Left lung (tissue), 10 donors: ENCODE data around the gene RSBN1L. TPM values are rescaled to one million over a fixed set of nuclear protein-coding genes. Genes with fewer than 3 reads are reported as not detected.
"Not testable (repeated sequence)": the region's sequence is repeated elsewhere in the genome, so short reads cannot be mapped to it uniquely, and the experiment has no call there.

Experiments
- ATAC-seq: fragments of 200-7000 bp; cut with Tn5 transposase; one replicate; pipeline ENCODE4 v1.9.1; 2020; ENCODE audit warnings: moderate library complexity
- DNase-seq, 4 donors: peaks; one replicate each; pipeline ENCODE4 v3.0.0-alpha.2; 2013 to 2020
- H3K27ac ChIP-seq, 2 donors: fragments of 200-600 bp; sonication (generic) in 1 of 2; one replicate each; pipeline versions ENCODE4 v1.5.0 to v1.8.0; 2020 to 2021
- H3K27me3 ChIP-seq, 2 donors: fragments of 200-600 bp; sonication (generic) in 1 of 2; one replicate each; pipeline versions ENCODE4 v1.5.0 to v1.8.0; 2020 to 2021
- H3K36me3 ChIP-seq, 2 donors: fragments of 200-600 bp; sonication (generic) in 1 of 2; one replicate each; pipeline versions ENCODE4 v1.5.0 to v1.8.0; 2020 to 2021
- H3K4me1 ChIP-seq, 2 donors: fragments of 200-600 bp; one replicate each; pipeline ENCODE4 v1.8.0; 2021
- H3K4me3 ChIP-seq, 2 donors: fragments of 200-600 bp; sonication (generic) in 1 of 2; one replicate each; pipeline versions ENCODE4 v1.5.0 to v1.8.0; 2020 to 2021; ENCODE audit warnings: mild to moderate bottlenecking in 1 of 2
- H3K9me3 ChIP-seq, 2 donors: fragments of 200-600 bp; sonication (generic) in 1 of 2; one replicate each; pipeline versions ENCODE4 v1.5.0 to v1.8.0; 2020 to 2021
- intact Hi-C, 2 donors: fragments of 100-400 bp; cut with DNase I; formaldehyde crosslinking; loops; one replicate each; pipeline versions ENCODE4 v1.11.2 to v1.14.2; 2022
- polyA plus RNA-seq, 6 donors: library from polyadenylated mRNA; unstranded; fragments of 120-200 nt; gene quantifications; one replicate each; pipeline ENCODE4 v1.2.1, GENCODE V29; 2013; ENCODE audit not compliant: insufficient read length in 6 of 6
- total RNA-seq, 2 donors: library from RNA; stranded (reverse); fragmentation: NEBNext Ultra II Directional; extraction: Animal tissue kit (Norgen Biotek cat#: 25700); gene quantifications; one replicate each; pipeline ENCODE4 v1.2.1, GENCODE V29; 2021
- TF ChIP-seq, protein P1 (sequence below), 2 donors: fragments of 200-600 bp; sonication (generic) in 1 of 2; IDR thresholded peaks; one replicate each; pipeline versions ENCODE4 v1.5.0 to v1.8.0; 2021; ENCODE audit warnings: antibody characterized with exemption in 2 of 2
- donor health status: DM: no; HTN: yes; CAD: no.
- donor health status: DM: no; HTN: no; CAD: no.

RSBN1L gene
- total and polyA plus RNA-seq, 8 donors, result 16.7 to 47.2 (median 37.6) TPM

DNA sequence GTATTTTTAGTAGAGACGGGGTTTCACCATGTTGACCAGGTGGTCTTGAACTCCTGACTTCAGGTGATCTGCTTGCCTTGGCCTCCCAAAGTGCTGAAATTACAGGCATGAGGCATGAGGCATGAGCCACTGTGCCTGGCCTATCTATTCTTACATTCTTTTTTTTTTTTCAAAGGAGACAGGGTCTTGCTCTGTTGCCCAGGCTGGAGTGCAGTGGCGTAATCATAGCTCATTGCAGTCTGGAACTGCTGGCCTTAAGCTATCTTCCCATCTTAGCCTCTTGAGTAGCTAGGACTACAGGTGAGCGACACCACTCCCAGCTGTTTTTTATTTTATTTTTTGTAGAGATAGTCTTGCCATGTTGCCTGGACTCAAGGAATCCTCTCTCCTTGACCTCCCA, 20.5 kb downstream of the RSBN1L start:
- Histone ChIP-seq H3K4me3 (no peak overlapping the region), H3K27me3 (no peaks in the 10 kb centered on the region), H3K9me3 (no peaks in the 10 kb centered on the region), H3K27ac (no peak overlapping the region), H3K36me3 (no peaks in the 10 kb centered on the region), H3K4me1 (peaks cover 0 to 24% of the 10 kb centered on the region in 2 donors)
- TF ChIP-seq, protein P1, sequence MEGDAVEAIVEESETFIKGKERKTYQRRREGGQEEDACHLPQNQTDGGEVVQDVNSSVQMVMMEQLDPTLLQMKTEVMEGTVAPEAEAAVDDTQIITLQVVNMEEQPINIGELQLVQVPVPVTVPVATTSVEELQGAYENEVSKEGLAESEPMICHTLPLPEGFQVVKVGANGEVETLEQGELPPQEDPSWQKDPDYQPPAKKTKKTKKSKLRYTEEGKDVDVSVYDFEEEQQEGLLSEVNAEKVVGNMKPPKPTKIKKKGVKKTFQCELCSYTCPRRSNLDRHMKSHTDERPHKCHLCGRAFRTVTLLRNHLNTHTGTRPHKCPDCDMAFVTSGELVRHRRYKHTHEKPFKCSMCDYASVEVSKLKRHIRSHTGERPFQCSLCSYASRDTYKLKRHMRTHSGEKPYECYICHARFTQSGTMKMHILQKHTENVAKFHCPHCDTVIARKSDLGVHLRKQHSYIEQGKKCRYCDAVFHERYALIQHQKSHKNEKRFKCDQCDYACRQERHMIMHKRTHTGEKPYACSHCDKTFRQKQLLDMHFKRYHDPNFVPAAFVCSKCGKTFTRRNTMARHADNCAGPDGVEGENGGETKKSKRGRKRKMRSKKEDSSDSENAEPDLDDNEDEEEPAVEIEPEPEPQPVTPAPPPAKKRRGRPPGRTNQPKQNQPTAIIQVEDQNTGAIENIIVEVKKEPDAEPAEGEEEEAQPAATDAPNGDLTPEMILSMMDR (IDR thresholded peaks at IDR 0.05), result no peak
- DNase-seq (no peak), ATAC-seq (no peak)
- intact Hi-C loops, result no loop called here

DNA sequence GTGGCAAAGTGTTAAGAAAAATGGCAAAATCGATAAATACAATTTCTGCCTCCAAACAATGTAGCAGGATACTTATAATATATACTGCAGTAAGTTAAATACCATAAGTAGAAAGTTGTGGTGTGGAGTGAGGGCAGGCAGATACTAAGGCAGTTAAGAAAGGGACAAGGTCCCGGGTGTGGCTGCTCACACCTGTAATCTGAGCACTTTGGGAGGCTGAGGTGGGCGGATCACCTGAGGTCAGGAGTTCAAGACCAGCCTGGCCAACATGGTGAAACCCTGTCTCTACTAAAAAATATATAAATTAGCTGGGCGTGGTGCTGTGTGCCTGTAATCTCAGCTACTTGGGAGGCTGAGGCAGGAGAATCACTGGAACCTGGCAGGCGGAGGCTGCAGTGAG, 21.3 kb downstream of the RSBN1L start:
- H3K4me3 ChIP-seq, ATAC-seq, intact Hi-C loops, H3K9me3 ChIP-seq, H3K27me3 ChIP-seq, DNase-seq, H3K36me3 ChIP-seq, H3K27ac ChIP-seq: not testable (repeated sequence)
- peaks cover 0 to 32% of the 10 kb centered on the region in 2 donors for H3K4me1 ChIP-seq

DNA sequence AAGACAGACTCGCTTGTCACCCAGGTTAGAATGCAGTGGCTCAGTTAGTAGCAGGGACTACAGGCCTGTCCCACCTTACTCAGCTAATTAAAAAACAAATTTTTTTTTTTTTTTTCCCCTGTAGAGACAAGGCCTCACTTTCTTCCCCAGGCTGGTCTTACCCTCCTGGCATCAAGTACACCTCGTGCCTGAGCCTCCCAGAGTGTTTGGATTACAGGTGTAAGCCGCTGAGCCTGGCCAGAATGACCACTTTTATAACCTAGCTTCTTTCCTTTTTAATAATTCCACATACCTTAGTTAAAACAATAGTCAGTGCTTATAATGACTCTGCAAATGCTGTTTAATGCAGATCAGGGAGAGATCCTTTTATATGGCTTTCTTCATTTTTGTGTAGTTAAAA, 31.3 kb downstream of the RSBN1L start:
- Histone ChIP-seq H3K27ac (peak overlapping the region in 1 of 2 donors; percentile 57), H3K9me3 (no peaks in the 10 kb centered on the region), H3K4me3 (no peak overlapping the region), H3K27me3 (no peaks in the 10 kb centered on the region), H3K36me3 (no peaks in the 10 kb centered on the region), H3K4me1 (peaks cover 5 to 67% of the 10 kb centered on the region in 2 donors)
- DNase-seq (peak in 1 of 4 donors; percentile 8), ATAC-seq (peak; percentile 78)
- intact Hi-C loops, result no loop called here
- TF ChIP-seq, protein P1 (IDR thresholded peaks at IDR 0.05), result no peak

DNA sequence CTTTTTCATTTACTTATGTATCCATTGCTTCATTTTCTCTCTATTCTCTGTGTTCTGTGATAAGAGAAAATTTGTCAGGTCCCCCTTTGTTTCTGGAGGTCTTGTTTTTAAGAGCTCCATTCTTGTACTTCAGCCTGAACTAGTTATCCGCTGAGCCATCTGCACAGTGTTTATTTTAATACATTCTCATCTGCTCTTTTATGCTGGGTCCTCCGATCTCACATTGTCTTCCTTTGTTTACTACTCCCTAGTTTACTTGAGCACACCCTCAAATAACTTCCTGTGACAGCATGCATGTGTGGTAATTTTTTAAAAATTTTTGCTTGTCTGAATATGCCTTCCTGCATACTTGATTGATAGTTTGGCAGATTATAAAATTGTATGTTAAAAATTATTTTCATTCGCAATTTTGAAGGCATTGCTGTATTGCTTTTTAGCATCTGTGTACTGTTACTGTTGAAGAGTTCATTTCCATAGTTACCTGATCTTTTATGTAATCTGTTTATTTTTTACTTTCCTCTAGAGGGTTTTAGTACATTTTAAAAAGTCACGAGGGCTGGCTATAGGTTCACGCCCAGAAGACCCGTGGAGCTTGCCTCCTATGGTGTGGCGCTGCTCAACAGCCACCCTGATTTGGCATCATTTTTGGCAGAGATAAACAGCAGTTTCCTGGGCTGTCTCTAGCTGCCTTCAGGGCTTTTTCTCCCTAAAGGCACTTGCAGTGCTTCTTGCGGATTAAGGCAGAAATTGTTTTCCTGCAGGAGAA, 31.9 kb downstream of the RSBN1L start:
- Histone ChIP-seq H3K4me1 (peaks cover 5 to 61% of the 10 kb centered on the region in 2 donors), H3K4me3 (no peak overlapping the region), H3K9me3 (no peaks in the 10 kb centered on the region), H3K36me3 (no peaks in the 10 kb centered on the region), H3K27ac (peak overlapping the region in 1 of 2 donors; percentile 57), H3K27me3 (no peaks in the 10 kb centered on the region)
- ATAC-seq (peak; percentile 32), DNase-seq (peak in 2 of 4 donors; percentile 18 to 38)
- TF ChIP-seq, protein P1 (IDR thresholded peaks at IDR 0.05), result no peak
- intact Hi-C loops, result no loop called here

DNA sequence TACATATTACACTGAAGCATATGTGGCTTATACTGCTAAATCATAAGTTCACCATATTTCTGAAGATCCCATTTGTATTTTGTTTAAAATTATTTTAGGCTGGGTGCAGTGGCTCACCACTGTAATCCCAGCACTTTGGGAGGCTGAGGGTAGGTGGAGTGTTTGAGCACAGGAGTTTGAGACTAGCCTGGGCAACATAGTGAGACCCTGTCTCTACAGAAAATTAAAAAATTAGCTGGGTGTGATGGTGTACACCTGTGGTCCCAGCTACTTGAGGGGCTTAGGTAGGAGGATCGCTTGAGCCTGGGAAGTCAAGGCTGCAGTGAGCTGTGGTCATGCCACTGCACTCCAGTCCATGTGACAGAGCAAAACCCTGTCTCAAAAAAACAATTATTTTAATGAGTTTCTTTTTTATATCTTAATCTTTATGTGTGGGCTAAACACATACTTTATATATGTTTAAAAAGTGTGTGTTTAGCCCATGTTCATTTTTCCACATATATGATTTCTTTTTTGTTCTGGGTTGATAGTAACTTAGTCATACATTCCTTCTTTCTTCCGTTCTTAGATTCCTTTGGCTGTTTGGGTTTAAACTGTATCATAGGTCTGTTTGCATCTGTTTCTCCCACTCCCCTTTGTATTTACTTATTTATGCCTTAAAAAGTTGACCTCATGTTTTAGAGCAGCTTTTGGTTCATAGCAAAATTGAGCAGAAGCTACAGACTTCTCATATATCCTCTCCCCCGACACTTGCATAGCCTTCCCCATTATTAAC, 33.5 kb downstream of the RSBN1L start:
- no peaks in the 10 kb centered on the region for H3K9me3 ChIP-seq
- intact Hi-C loops, result no loop called here
- no peak overlapping the region for H3K27ac ChIP-seq

More for the DNA sequence above, 33.5 kb downstream of the RSBN1L start:
- Histone ChIP-seq H3K4me1 (peaks cover 5 to 57% of the 10 kb centered on the region in 2 donors), H3K36me3 (no peaks in the 10 kb centered on the region), H3K4me3 (no peak overlapping the region), H3K27me3 (no peaks in the 10 kb centered on the region)
- no peak for DNase-seq
- TF ChIP-seq, protein P1 (IDR thresholded peaks at IDR 0.05), result no peak
- ATAC-seq, result no peak
